ENCODE data around the gene IL6R. TPM values are rescaled to one million over a fixed set of nuclear protein-coding genes. Genes with fewer than 3 reads are reported as not detected.
"Not testable (repeated sequence)": the region's sequence is repeated elsewhere in the genome, so short reads cannot be mapped to it uniquely, and the experiment has no call there.

Gene IL6R
- polyA plus RNA-seq, 6 donors from 2014 or later, result 0.28 to 1.3 (median 0.75) TPM

DNA sequence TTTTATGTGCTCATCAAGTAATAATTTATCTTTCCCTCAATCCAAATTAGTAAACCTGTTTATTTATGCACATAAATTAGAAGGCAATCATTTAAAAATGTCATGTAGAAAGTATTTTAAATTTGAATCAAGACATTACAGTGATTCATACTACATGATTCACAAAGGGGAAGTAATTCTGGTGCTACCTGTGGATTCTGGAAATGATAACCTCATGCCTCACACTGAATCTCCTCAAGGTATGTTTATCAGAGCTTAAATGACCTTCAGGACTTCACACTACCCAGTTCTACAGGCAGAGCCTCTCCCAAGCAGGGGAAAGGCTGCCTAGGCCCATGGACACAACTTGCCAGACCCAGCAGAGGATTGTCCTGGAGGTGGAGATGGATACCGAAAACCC, 71.6 kb downstream of the IL6R start:
- DNase-seq, result no peak

DNA sequence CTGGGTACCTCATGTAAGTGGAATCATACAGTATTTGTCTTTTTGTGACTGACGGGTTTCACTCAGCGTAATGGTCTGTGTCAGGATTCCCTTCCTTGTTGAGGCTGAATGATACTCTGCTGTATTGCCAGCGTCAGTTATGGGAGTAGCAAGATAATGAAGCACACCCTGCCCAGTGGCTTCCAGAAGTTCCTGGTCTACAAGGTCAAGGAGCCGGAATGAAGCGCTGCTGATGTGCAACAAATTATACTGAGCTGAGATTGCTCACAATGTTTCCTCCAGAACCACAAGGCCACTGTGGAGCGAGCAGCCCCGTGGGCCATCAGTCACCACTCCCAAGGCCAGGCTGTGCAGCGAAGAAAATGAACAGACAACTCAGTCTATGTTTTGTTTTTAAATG, 72.9 kb downstream of the IL6R start:
- Mint-ChIP-seq H3K27ac (no peak overlapping the region), H3K4me3 (no peak overlapping the region), H3K36me3 (no peaks in the 10 kb centered on the region), H3K4me1 (peaks cover 4 to 6% (median 5%) of the 10 kb centered on the region in 3 donors), H3K27me3 (peaks cover 0 to 3% (median under 1%) of the 10 kb centered on the region in 3 donors), H3K9me3 (no peaks in the 10 kb centered on the region)
- no peak for DNase-seq
- no peak for ATAC-seq (ENCODE audit: low read depth in 2 of 2)

More for the DNA sequence above, 71.6 kb downstream of the IL6R start:
- Mint-ChIP-seq H3K27ac (peak overlapping the region in 1 of 6 donors; percentile 57), H3K4me3 (no peak overlapping the region), H3K27me3 (peaks cover 0 to 3% (median 0%) of the 10 kb centered on the region in 3 donors), H3K4me1 (peaks cover 4 to 6% (median 6%) of the 10 kb centered on the region in 3 donors), H3K36me3 (no peaks in the 10 kb centered on the region), H3K9me3 (no peaks in the 10 kb centered on the region)
- no peak for ATAC-seq (ENCODE audit: low read depth in 2 of 2)

DNA sequence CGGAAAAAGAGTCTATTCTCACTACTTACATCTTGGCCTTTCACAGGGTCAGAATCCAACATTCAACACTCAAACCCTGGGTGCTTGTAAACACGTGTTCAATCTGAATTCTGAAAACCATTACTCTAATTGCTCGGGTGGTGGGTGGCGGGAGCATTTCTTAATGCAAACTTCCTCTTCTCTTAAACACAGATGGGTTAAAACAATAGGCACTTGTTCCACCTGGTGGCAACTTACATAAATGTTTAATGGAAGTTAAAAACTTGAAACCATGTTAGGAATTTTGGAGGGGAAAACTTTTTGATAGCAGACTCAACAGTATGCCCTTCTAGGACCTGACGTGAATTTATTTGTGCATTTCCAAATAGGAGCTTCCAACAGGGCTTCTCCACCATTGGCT, 73.5 kb downstream of the IL6R start:
- Mint-ChIP-seq H3K27me3 (peaks cover 3 to 6% (median 5%) of the 10 kb centered on the region in 3 donors), H3K36me3 (no peaks in the 10 kb centered on the region), H3K4me3 (no peak overlapping the region), H3K27ac (peak overlapping the region in 1 of 6 donors; percentile 12), H3K9me3 (no peaks in the 10 kb centered on the region), H3K4me1 (peaks cover 4 to 6% (median 5%) of the 10 kb centered on the region in 3 donors)
- DNase-seq, result no peak
- ATAC-seq (ENCODE audit: low read depth in 2 of 2), result no peak

DNA sequence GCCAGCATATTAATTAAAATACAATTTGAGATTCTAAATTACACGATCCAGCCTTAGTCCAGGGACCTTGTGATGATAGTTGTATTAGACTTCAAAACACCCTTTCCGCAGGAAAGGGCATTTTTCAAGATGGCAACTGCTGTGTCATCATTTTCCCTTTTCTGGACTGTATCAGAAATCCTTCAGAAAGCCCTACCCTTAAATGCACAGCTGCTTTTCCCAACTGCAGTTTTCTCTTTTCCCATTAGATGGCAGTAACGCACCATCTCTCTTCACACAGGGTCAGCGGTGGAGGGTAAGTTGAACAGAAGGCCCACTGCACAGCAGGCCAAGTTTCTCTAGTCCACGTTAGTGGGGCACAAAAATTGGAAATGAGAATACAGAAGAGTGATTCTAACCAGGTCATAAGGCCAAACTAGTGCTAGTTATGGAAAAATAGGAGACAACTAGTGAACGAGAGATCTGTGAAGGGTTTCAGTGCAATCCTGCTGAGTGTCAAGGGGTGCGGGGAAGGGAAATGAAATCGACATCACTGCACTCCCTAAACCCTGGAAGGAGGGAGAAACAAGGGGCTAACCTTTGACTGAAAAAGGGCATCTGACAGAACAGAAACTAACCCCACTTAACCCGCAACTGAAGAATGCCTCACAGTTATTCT, 74.8 kb downstream of the IL6R start:
- ATAC-seq (ENCODE audit: low read depth in 2 of 2) (peak; percentile 74 to 75), DNase-seq (peak; percentile 69)
- no peaks in the 10 kb centered on the region for H3K36me3 Mint-ChIP-seq
- peaks cover 3 to 6% (median 5%) of the 10 kb centered on the region in 3 donors for H3K27me3 Mint-ChIP-seq
- H3K27ac Mint-ChIP-seq, result no peak overlapping the region
- peaks cover 2 to 5% (median 4%) of the 10 kb centered on the region in 3 donors for H3K4me1 Mint-ChIP-seq
- H3K9me3 Mint-ChIP-seq, result no peaks in the 10 kb centered on the region
- H3K4me3 Mint-ChIP-seq, result no peak overlapping the region

DNA sequence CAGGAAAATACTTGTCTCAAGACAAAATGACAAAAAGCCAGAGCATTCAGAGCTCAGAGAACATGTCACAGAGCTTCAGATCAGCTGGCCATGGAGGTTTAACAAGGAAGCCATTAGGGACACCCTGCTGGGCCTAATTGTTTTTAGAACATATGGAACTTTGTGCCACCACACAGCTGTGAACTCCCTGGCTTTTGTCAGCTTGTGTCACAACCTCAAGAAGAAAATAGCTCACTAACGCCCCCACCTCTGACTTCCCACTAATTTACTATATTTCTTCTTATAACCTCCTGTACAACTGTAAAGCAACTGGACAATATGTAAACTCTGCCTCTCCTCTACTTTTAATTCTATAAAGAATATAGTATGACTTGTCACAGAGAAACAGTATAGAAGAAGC, 75.9 kb downstream of the IL6R start:
- peaks cover 3 to 10% (median 5%) of the 10 kb centered on the region in 3 donors for H3K27me3 Mint-ChIP-seq
- no peak for DNase-seq
- no peak overlapping the region for H3K27ac Mint-ChIP-seq
- no peak for ATAC-seq (ENCODE audit: low read depth in 2 of 2)
- peaks cover 2 to 5% (median 4%) of the 10 kb centered on the region in 3 donors for H3K4me1 Mint-ChIP-seq
- H3K36me3 Mint-ChIP-seq, result no peaks in the 10 kb centered on the region
- H3K9me3 Mint-ChIP-seq, result no peaks in the 10 kb centered on the region
- no peak overlapping the region for H3K4me3 Mint-ChIP-seq

DNA sequence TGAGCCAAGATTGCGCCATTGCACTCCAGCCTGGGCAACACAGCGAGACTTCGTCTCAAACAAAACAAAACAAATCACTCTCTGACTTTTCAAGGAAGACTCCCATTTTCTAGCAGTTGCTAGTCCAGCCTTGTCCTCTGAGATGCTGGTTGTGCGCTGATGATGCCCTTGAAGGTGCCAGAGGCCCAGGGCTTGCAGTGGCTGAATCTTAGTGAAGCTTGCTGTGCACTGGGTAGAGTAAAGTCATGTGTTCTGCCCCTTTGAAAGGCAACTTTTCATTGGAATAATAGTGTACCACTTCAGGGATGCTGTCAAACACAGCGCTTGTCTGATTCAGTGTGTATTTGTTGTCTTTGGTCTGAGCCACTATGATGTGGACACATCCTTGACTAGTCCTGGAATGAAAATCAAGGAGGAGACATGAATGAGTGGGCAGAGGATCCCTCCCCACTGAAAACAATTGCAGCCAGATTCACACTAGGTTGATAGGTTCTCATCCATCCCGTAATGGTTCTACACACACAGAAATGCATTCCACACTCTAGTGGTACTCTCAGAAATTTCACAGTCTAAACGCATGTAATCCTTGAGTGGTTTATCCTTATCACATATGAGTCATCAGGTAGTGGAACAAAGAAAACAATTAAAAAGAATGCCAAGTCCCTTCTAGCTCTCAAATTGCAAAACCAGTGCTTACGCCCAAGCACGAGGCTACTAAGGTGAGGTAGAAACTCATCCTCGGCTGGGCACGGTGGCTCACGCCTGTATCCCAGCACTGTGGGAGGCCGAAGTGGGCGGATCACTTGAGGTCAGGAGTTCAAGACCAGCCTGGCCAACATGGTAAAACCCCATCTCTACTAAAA, 79.0 kb downstream of the IL6R start:
- H3K9me3 Mint-ChIP-seq, result no peaks in the 10 kb centered on the region
- H3K4me3 Mint-ChIP-seq, result no peak overlapping the region
- peaks cover 5 to 14% (median 7%) of the 10 kb centered on the region in 3 donors for H3K27me3 Mint-ChIP-seq
- H3K36me3 Mint-ChIP-seq, result no peaks in the 10 kb centered on the region
- peaks cover 2 to 5% (median 4%) of the 10 kb centered on the region in 3 donors for H3K4me1 Mint-ChIP-seq
- DNase-seq (no peak), ATAC-seq (ENCODE audit: low read depth in 2 of 2) (no peak)
- H3K27ac Mint-ChIP-seq, result no peak overlapping the region

DNA sequence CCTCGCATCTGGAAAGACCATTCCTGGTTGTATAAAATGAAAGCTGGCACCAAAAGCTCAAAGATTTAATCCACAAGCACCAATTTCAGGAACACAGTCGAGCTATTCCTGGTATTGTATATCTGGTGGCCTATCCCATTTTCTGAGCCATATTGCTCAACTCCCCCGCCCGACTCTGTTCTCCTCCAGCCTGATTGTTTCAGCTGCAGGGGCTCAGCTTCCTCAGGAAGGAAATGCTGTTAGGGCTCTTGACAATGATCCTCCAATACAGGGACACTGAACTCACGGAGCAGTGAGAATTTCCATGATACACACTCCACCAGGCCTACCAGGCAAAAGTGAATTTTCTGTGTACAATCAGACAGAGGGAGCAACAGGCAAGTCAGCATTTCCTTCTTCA, 80.0 kb downstream of the IL6R start:
- Mint-ChIP-seq H3K9me3 (no peaks in the 10 kb centered on the region), H3K36me3 (no peaks in the 10 kb centered on the region), H3K4me3 (no peak overlapping the region), H3K4me1 (peaks cover 0 to under 1% (median 0%) of the 10 kb centered on the region in 3 donors), H3K27me3 (peaks cover 4 to 16% (median 5%) of the 10 kb centered on the region in 3 donors), H3K27ac (no peak overlapping the region)
- no peak for ATAC-seq (ENCODE audit: low read depth in 2 of 2)
- no peak for DNase-seq

DNA sequence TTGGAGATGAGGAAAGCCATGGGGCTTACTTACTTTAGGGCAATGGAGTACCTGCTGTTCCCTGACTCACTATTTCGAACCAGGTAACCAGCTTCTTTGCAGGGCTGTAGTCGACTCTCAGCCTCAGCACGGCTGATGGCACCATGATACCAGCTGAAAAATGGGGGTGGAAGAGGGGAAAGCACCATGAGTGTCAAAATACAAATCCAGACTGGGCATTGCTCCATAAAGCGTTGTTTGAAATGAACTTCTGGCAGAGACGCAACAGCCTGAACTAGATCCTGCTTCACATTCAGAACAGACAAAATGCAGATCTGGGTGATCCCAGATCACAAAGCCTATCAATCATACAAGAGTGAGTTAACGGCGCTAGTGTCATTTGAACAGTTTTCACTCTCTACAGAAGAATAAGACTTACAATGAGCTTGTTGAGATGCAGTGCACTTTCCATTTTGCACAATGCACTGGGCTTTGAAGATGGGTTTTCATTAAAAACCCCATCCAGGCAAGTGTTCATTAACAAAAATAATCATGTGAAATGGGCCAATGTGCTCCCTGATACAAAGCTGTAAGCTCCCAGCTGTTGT, 80.9 kb downstream of the IL6R start:
- Mint-ChIP-seq H3K27ac (peak overlapping the region in 2 of 6 donors; percentile 17 to 63), H3K36me3 (no peaks in the 10 kb centered on the region), H3K4me3 (no peak overlapping the region), H3K27me3 (peaks cover 4 to 16% (median 5%) of the 10 kb centered on the region in 3 donors), H3K4me1 (peaks cover 5 to 8% (median 7%) of the 10 kb centered on the region in 3 donors), H3K9me3 (no peaks in the 10 kb centered on the region)
- DNase-seq (no peak), ATAC-seq (ENCODE audit: low read depth in 2 of 2) (no peak)

DNA sequence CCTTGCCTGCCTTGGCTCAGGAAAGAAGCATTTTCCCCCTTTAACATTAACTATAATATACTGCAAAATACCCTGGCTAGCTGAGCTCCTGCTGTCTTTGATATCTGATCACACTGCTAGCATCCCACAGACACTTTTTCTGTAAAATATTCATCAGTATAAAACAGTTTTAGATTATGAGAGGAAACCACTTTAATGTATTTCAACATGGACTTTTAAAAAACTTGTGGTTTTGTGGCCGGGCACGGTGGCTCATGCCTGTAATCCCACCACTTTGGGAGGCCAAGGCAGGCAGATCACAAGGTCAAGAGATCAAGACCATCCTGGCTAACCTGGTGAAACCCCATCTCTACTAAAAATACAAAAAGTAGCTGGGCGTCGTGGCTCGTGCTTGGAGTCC, 81.6 kb downstream of the IL6R start:
- ATAC-seq (ENCODE audit: low read depth in 2 of 2); H3K4me3 Mint-ChIP-seq: not testable (repeated sequence)

DNA sequence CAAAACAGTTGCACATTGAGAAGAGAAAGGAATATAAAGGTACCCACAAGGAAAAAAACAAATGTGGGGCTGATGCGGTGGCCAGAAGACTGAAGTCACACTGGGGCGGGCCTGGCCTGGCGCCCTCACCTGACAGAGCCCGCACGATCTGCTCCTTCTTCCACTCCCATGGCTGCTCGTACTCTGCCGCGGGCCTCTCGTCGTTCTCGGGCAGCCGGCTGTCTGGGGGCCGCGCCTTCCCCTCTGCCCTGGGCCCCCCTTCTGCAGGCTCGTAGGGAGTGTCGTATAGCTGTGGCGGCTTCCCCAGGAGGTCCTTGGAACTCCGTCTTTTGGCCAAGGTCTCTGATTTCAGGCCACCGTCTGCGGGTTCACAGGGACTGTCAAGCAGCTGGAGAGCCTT, 83.8 kb downstream of the IL6R start:
- Mint-ChIP-seq H3K4me1 (peaks cover 32 to 38% (median 35%) of the 10 kb centered on the region in 3 donors), H3K9me3 (no peaks in the 10 kb centered on the region), H3K27ac (no peak overlapping the region), H3K4me3 (no peak overlapping the region), H3K36me3 (no peaks in the 10 kb centered on the region), H3K27me3 (peaks cover 0 to 10% (median 4%) of the 10 kb centered on the region in 3 donors)
- ATAC-seq (ENCODE audit: low read depth in 2 of 2) (no peak), DNase-seq (no peak)

More for the DNA sequence above, 81.6 kb downstream of the IL6R start:
- not testable (repeated sequence) for H3K36me3 Mint-ChIP-seq, H3K27ac Mint-ChIP-seq, DNase-seq, H3K9me3 Mint-ChIP-seq
- H3K27me3 Mint-ChIP-seq, result peaks cover 4 to 16% (median 5%) of the 10 kb centered on the region in 3 donors
- peaks cover 11 to 16% (median 14%) of the 10 kb centered on the region in 3 donors for H3K4me1 Mint-ChIP-seq

DNA sequence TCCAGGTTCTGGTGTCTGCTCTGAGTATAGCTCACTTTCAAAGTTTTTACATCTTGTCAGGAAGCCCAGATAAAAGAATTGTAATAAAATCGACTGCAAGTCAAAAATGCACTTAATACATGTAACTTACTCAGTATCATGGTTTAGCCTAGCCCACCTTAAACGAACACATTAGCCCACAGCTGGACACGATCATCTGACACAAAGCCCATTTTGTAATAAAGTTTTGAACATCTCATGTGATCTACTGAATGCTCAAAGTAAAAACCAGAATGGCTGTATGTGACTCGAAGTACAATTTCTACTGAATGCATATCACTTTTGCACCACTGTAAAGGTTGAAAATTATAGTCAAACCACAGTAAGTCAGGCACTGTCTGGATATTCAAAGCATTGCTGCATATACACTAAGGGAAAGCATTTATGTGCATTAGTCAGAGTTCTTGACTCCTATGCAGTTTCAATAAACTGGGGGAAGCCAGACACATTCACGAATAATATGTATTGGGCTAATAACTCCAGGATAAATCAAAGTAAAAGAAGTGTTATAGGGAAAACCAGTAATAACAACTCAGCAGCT, 84.6 kb downstream of the IL6R start:
- ATAC-seq (ENCODE audit: low read depth in 2 of 2), result no peak
- DNase-seq, result no peak
- Mint-ChIP-seq H3K9me3 (no peaks in the 10 kb centered on the region), H3K4me1 (peaks cover 32 to 39% (median 35%) of the 10 kb centered on the region in 3 donors), H3K27ac (no peak overlapping the region), H3K4me3 (no peak overlapping the region), H3K36me3 (no peaks in the 10 kb centered on the region), H3K27me3 (peaks cover 0 to 10% (median 4%) of the 10 kb centered on the region in 3 donors)

DNA sequence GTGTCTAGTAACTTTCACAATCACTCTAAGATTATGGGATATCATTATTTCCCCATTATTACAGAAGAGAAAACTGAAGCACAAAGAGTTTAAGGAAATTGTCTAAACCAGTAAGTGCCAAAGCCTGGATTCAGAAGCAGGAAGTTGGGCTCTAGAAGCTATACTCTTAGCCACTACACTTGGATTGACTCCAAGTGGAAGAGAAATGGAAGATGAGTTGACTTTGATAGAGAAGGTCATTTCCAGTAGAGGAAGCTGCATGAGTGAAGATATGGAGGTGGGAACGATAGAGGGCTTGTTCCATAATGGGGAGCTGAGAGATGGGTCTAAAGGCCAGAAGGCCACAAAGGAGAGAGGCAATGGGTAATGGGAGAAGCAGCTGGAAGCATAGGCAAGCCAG, 85.2 kb downstream of the IL6R start:
- no peak for DNase-seq
- Mint-ChIP-seq H3K27ac (peak overlapping the region in 1 of 6 donors; percentile 41), H3K4me3 (peak overlapping the region in 1 of 8 donors; percentile 17), H3K36me3 (no peaks in the 10 kb centered on the region), H3K27me3 (peaks cover 0 to 10% (median 4%) of the 10 kb centered on the region in 3 donors), H3K4me1 (peaks cover 32 to 40% (median 35%) of the 10 kb centered on the region in 3 donors), H3K9me3 (no peaks in the 10 kb centered on the region)
- no peak for ATAC-seq (ENCODE audit: low read depth in 2 of 2)

DNA sequence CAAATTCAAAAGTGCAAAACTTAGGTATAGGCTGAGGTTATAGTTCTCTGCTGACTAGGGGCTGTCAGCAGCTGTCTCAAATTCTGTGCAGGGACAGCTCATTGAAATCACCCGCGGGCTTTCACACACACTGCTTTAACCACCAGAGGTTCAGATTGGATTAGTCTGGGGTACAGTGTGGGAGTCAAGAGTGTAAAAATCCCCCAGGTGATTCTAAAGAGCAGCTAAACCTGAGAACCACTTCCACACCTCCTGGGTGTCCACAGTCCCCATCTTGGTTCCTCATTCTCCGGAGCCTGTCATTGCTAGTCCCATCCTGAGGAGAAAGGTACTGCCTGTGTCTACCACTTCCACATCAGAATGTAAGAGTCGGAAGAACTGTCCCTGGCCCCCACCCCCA, 87.0 kb downstream of the IL6R start:
- DNase-seq (no peak), ATAC-seq (ENCODE audit: low read depth in 2 of 2) (peak; percentile 10 to 18)
- H3K36me3 Mint-ChIP-seq, result no peaks in the 10 kb centered on the region
- H3K27ac Mint-ChIP-seq, result peak overlapping the region in 4 of 6 donors; percentile 27 to 84 (median 64)
- H3K4me1 Mint-ChIP-seq, result peaks cover 43 to 58% (median 43%) of the 10 kb centered on the region in 3 donors
- H3K27me3 Mint-ChIP-seq, result peaks cover 0 to 6% (median 0%) of the 10 kb centered on the region in 3 donors
- no peaks in the 10 kb centered on the region for H3K9me3 Mint-ChIP-seq
- peak overlapping the region in 3 of 8 donors; percentile 55 to 71 (median 61) for H3K4me3 Mint-ChIP-seq

Data from naive B cell (primary cell).